GM19239 (cell line): ENCODE results near the gene CFAP70.
A peak's percentile ranks its signal among the peaks of the same experiment; 100 is the strongest.

ENCODE experiments used
- DNase-seq: peaks from one replicate; pipeline ENCODE4 v3.0.0; 2011; ENCODE audit warnings: low spot score; ENCODE audit not compliant: insufficient read length
- FAIRE-seq: peaks from 2 replicates; lab custom pipeline; 2011; peaks lifted over from hg19 to GRCh38; lab: Jason Lieb, UNC

The CFAP70 gene

GRCh38 chr10:73226663-73227062 is 132.0 kb downstream of the CFAP70 start:
- no peak for FAIRE-seq

GRCh38 chr10:73225518-73225917 is 133.1 kb downstream of the CFAP70 start:
- FAIRE-seq = no peak
- DNase-seq = no peak

More at GRCh38 chr10:73226663-73227062, 132.0 kb downstream of the CFAP70 start:
- no peak for DNase-seq

- DNase-seq (no peak), FAIRE-seq (no peak)
Observed at GRCh38 chr10:73220989-73221388, 137.7 kb downstream of the CFAP70 start.

GRCh38 chr10:73219384-73219783 is 139.3 kb downstream of the CFAP70 start:
- no peak for DNase-seq
- FAIRE-seq = peak; percentile 37

GRCh38 chr10:73218431-73219191 is 140.1 kb downstream of the CFAP70 start:
- FAIRE-seq (peak; percentile 87), DNase-seq (no peak)

- FAIRE-seq = peak; percentile 28
Observed at GRCh38 chr10:73217628-73218027, 141.0 kb downstream of the CFAP70 start.

GRCh38 chr10:73215749-73216148 is 142.9 kb downstream of the CFAP70 start:
- FAIRE-seq (no peak), DNase-seq (no peak)

More at GRCh38 chr10:73217628-73218027, 141.0 kb downstream of the CFAP70 start:
- no peak for DNase-seq

- no peak for FAIRE-seq
- DNase-seq = no peak
Observed at GRCh38 chr10:73211106-73211811, 147.4 kb downstream of the CFAP70 start.

GRCh38 chr10:73210395-73211105 is 148.1 kb downstream of the CFAP70 start:
- FAIRE-seq (no peak), DNase-seq (no peak)

- DNase-seq (no peak), FAIRE-seq (no peak)
Observed at GRCh38 chr10:73209705-73210104, 149.0 kb downstream of the CFAP70 start.

- FAIRE-seq (no peak), DNase-seq (no peak)
Observed at GRCh38 chr10:73207883-73208282, 150.8 kb downstream of the CFAP70 start.

GRCh38 chr10:73206385-73206784 is 152.3 kb downstream of the CFAP70 start:
- FAIRE-seq = no peak

GRCh38 chr10:73205890-73206289 is 152.8 kb downstream of the CFAP70 start:
- DNase-seq (no peak), FAIRE-seq (no peak)

More at GRCh38 chr10:73206385-73206784, 152.3 kb downstream of the CFAP70 start:
- no peak for DNase-seq

GRCh38 chr10:73205081-73205480 is 153.6 kb downstream of the CFAP70 start:
- DNase-seq = no peak
- FAIRE-seq = no peak
